Stimulated activated CD4-positive, alpha-beta T cell treated with anti-CD3 and anti-CD28 coated beads, TNF-alpha, amount 100 ng/mL, for 48 hours (primary cell): ENCODE data around the gene CDK9.
"Not testable (repeated sequence)": the region's sequence is repeated elsewhere in the genome, so short reads cannot be mapped to it uniquely, and the experiment has no call there.

ENCODE experiments used
- DNase-seq, 3 donors: peaks; one replicate each; pipeline ENCODE4 v3.0.0-alpha.2; 2020; ENCODE audit warnings: low read depth in 3 of 3

The CDK9 gene

GRCh38 chr9:127785933-127786772 lies at the start of gene CDK9:
CDK9 (plus strand) TSS chr9:127786034; CDS start chr9:127786149, 115 bp downstream.
- DNase-seq = peak; percentile 87 to 91 (median 89)

- DNase-seq = no peak
These were observed 47.2 kb upstream of the CDK9 start for GRCh38 chr9:127738666-127739065.

- DNase-seq = no peak
These were observed 46.1 kb upstream of the CDK9 start for GRCh38 chr9:127739614-127740330.

GRCh38 chr9:127741831-127742434 lies 43.9 kb upstream of the CDK9 start:
- DNase-seq = no peak

- DNase-seq = no peak
These were observed 43.3 kb upstream of the CDK9 start for GRCh38 chr9:127742435-127743088.

GRCh38 chr9:127744398-127745110 lies 41.3 kb upstream of the CDK9 start:
- DNase-seq = no peak

GRCh38 chr9:127746959-127747569 lies 38.8 kb upstream of the CDK9 start:
- no peak for DNase-seq

GRCh38 chr9:127749090-127749787 lies 36.6 kb upstream of the CDK9 start:
- DNase-seq = no peak

GRCh38 chr9:127751269-127752054 lies 34.4 kb upstream of the CDK9 start:
- no peak for DNase-seq

- no peak for DNase-seq
These were observed 32.7 kb upstream of the CDK9 start for GRCh38 chr9:127753148-127753547.

- no peak for DNase-seq
These were observed 32.2 kb upstream of the CDK9 start for GRCh38 chr9:127753622-127754021.

- no peak for DNase-seq
These were observed 31.5 kb upstream of the CDK9 start for GRCh38 chr9:127754099-127755060.

GRCh38 chr9:127755061-127756060 lies 30.5 kb upstream of the CDK9 start:
- no peak for DNase-seq

GRCh38 chr9:127756233-127756632 lies 29.6 kb upstream of the CDK9 start:
- DNase-seq = no peak

GRCh38 chr9:127756776-127757175 lies 29.1 kb upstream of the CDK9 start:
- DNase-seq = not testable (repeated sequence)

GRCh38 chr9:127758843-127759242 lies 27.0 kb upstream of the CDK9 start:
- no peak for DNase-seq

GRCh38 chr9:127761061-127761460 lies 24.8 kb upstream of the CDK9 start:
- no peak for DNase-seq
